ENCODE measurements around the gene LRRFIP2. TPM values are rescaled to one million over a fixed set of nuclear protein-coding genes. Genes with fewer than 3 reads are reported as not detected.
"Not testable (repeated sequence)": the region's sequence is repeated elsewhere in the genome, so short reads cannot be mapped to it uniquely, and the experiment has no call there.

LRRFIP2 gene
- polyA plus RNA-seq, 4 donors: 36.6 to 48.0 (median 42.7) TPM

DNA sequence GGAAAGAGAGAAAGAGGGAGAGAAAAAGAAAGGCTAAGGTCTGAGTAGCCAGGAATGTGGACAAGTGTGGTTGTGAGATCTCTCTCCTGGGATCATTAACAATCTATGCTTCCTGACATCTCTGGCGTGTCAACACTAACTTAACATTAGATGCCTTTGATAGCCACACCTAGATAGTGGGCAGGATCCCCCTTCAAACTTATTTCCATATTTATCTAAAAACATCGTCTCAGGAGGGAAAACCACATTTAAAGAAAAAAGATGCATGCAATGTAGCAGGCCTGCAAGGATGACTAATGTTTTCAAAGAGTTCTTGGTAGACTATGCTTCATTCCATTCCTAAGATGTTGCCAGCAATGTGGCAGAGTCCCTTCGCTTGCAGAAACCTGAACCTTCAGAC is 100.2 kb downstream of the LRRFIP2 start:
- no peak for DNase-seq (ENCODE audit: low read depth in 4 of 4, low spot score in 3 of 4)

GRCh38 chr3:37072892-37073291 is 101.5 kb downstream of the LRRFIP2 start:
- DNase-seq (ENCODE audit: low read depth in 4 of 4, low spot score in 3 of 4): no peak

DNA sequence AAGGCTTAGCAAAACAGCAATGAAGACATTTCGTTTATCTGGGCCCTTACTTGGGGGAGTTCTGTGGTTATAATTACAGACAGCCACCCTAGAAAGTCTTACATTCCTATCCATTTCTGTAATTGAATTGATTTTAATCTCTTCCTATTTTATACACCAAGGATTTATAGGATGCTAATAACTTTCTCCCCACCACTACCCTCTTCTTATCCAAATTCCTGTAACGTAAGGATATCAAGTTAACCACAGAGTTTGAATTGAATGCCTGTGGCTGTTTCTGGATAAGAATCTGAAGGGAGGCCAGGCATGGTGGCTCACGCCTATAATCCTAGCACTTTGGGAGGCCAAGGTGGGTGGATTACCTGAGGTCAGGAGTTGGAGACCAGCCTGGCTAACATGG is 102.5 kb downstream of the LRRFIP2 start:
- no peak for DNase-seq (ENCODE audit: low read depth in 4 of 4, low spot score in 3 of 4)

DNA sequence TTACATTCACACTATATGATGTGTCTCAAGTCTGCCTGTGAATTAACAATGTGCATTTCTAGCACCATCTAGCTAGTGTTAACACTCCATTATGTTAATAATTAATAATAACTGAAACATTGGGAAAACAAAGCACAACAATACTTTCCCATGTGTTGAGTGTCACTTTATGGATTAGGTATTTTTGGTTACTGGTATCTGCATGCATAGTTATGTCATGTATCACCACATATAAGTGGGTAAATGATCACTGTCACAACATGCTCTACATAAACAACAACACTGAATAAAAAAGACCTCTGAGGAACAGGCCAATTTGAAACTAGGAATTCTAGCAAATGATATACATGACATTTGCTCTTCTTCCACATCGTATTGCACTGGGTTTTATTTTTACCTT is 106.4 kb downstream of the LRRFIP2 start:
- no peak for DNase-seq (ENCODE audit: low read depth in 4 of 4, low spot score in 3 of 4)

- DNase-seq (ENCODE audit: low read depth in 4 of 4, low spot score in 3 of 4): no peak
Observed at GRCh38 chr3:37067577-37067976, 106.8 kb downstream of the LRRFIP2 start.

- DNase-seq (ENCODE audit: low read depth in 4 of 4, low spot score in 3 of 4): no peak
Observed at GRCh38 chr3:37064747-37065146, 109.6 kb downstream of the LRRFIP2 start.

- DNase-seq (ENCODE audit: low read depth in 4 of 4, low spot score in 3 of 4): no peak
Observed at GRCh38 chr3:37058117-37058516, 116.3 kb downstream of the LRRFIP2 start.

GRCh38 chr3:37056826-37057225 is 117.6 kb downstream of the LRRFIP2 start:
- DNase-seq (ENCODE audit: low read depth in 4 of 4, low spot score in 3 of 4): no peak

DNA sequence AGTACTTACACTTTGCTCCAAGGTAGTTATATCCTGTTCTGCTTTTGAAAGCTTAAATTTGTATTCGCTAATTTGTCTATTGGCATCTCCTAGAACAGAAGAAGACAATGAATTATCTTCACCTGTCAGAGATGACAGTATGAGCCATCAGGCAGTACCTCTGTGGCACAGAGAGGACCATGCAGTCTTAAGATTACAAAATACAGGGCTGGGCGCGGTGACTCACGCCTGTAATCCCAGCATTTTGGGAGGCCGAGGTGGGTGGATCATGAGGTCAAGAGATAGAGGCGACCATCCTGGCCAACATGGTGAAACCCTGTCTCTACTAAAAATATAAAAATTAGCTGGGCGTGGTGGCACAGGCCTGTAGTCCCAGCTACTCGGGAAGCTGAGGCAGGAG is 119.3 kb downstream of the LRRFIP2 start:
- not testable (repeated sequence) for DNase-seq (ENCODE audit: low read depth in 4 of 4, low spot score in 3 of 4)

GRCh38 chr3:37054370-37054769 is 120.0 kb downstream of the LRRFIP2 start:
- no peak for DNase-seq (ENCODE audit: low read depth in 4 of 4, low spot score in 3 of 4)

DNA sequence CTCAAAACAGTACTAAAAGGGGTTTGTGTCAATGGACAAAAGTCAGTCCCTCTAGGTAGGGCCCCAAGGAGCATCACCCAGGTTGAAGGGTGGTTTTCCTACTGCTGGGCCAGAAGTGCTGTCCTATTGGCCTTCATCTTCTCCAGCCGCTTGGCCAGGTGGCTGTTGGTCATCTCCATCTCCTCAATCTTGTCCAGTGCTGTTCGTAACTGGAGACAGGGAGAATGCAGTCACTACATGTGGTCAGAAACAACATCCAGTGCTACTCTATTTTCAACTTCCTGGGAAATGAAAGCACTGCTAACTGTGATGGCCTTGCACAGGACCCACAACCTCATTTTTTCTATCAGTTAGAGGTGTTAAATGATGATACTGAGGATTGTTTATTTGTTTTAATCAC is 120.6 kb downstream of the LRRFIP2 start:
- no peak for DNase-seq (ENCODE audit: low read depth in 4 of 4, low spot score in 3 of 4)

GRCh38 chr3:37053337-37053736 is 121.0 kb downstream of the LRRFIP2 start:
- DNase-seq (ENCODE audit: low read depth in 4 of 4, low spot score in 3 of 4): no peak

DNA sequence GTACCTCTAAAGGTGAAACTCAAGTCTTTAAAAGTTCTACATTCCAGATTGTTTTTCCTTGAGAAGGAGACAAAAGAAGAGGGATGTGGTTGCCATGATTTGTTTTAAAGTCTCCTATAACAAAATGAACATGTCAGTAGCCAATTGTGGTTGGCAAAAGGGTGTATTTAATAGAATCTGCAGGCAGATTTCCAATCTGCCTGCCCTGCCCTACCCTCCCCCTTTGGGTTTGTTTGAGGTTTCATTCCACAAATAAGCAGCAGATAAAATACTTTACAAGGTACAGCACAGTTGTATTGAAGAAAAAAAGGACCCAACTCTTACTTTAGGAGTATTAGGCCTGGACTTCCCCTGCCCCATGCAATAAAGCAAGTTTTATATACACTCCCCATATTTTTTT is 121.5 kb downstream of the LRRFIP2 start:
- DNase-seq (ENCODE audit: low read depth in 4 of 4, low spot score in 3 of 4): no peak

DNA sequence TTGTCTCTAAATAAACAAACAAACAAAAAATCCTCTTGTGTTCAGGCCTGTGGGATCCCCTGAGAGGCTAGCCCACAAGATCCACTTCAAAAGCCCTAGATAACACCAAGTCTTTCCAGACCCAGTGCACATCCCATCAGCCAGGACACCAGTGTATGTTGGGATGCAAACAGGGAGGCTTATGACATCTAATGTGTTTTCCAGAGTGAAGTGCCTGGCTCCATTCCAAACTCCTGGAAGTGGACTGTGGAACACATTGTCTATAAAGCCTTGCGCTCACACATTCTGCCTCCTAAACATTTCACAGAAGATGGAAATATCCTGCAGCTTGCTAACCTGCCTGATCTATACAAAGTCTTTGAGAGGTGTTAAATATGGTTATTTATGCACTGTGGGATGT is 124.1 kb downstream of the LRRFIP2 start:
- no peak for DNase-seq (ENCODE audit: low read depth in 4 of 4, low spot score in 3 of 4)

DNA sequence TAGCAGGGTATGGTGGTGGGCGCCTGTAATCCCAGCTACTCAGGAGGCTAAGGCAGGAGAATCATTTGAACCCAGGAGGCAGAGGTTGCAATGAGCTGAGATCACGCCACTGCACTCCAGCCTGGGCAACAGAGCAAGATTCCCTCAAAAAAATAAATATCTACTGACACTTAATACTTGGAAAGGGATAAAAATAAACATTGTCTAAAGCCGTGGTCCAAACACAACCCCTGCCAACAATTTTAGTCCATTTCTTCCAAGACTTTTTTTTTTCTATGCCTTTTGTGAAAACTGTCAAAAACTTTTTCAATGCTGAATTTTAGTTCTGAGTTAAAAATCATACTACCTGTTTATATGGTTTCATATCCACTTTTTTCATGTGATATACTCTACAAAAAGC is 131.7 kb downstream of the LRRFIP2 start:
- not testable (repeated sequence) for DNase-seq (ENCODE audit: low read depth in 4 of 4, low spot score in 3 of 4)

GRCh38 chr3:37041546-37042195 is 132.7 kb downstream of the LRRFIP2 start:
- DNase-seq (ENCODE audit: low read depth in 4 of 4, low spot score in 3 of 4): no peak

- DNase-seq (ENCODE audit: low read depth in 4 of 4, low spot score in 3 of 4): no peak
Observed at GRCh38 chr3:37040231-37040630, 134.2 kb downstream of the LRRFIP2 start.

DNA sequence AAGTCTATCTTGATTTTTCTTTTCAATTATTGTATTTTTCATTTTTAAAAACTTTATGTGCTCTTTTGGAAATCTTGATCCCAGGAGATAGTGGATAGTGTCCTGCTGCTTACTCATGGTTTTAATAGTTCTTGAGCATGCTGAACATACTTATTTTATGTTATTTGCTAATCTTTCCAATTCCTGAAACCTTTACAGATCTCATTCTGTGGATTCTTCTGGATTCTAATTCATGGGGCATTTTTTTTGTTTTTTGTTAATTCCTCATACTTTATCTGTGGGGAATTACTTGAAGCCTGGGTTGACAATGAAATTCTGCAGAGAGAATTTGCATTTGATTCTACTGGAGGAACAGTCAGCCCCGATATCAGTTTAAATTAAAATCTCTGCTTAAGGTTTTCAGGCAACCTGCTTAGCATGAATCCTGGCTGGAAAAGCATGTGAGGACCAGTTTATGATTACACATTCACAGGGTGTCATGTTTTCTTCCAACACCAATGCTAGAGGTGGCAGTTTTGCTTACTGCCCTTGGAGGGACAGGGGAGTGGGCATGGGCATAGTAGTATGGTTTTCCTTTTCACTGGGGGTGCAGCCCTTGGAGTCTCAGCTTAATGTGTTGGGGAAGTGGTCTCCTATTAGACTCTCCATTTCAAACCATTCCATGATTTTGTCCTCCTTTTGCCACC is 135.1 kb downstream of the LRRFIP2 start:
- no peak for DNase-seq (ENCODE audit: low read depth in 4 of 4, low spot score in 3 of 4)

GRCh38 chr3:37037352-37037751 is 137.0 kb downstream of the LRRFIP2 start:
- DNase-seq (ENCODE audit: low read depth in 4 of 4, low spot score in 3 of 4): no peak

GRCh38 chr3:37032961-37033360 is 141.4 kb downstream of the LRRFIP2 start:
- DNase-seq (ENCODE audit: low read depth in 4 of 4, low spot score in 3 of 4): no peak

DNA sequence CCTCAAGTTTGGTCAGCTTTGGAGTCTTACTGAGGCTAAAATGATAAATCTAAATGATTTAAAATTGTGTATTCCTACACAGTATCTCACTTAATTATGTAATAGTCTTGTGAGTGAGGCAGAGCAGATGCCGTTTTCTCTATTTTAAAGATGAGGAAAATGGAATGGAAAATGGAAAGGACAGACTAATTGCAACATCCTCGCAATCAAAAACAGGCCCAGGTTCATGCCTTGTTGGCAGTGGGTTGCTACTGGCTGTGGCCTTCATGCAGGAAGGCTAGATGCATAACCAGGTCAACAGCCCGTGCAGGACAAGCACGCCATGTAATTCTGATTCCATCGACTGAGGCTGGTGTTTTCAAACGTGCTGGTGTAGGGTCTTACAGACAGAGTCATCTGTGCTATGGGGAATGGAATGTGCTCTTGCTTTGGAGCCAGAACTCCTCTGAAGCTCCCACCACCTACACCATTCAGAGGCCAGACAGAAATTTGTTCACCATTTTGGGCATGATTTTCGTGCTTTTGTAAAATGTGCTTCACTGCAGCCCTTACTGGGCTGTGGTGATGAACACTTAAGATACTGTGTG is 143.2 kb downstream of the LRRFIP2 start:
- DNase-seq (ENCODE audit: low read depth in 4 of 4, low spot score in 3 of 4): no peak

GRCh38 chr3:37030588-37030987 is 143.8 kb downstream of the LRRFIP2 start:
- DNase-seq (ENCODE audit: low read depth in 4 of 4, low spot score in 3 of 4): no peak

Measured in right renal pelvis (tissue), 4 donors.